ENCODE data around the gene TUBB2B. TPM values are rescaled to one million over a fixed set of nuclear protein-coding genes. Genes with fewer than 3 reads are reported as not detected.

Gene TUBB2B
- total RNA-seq, 4 donors from 2014 or later: 0.26 to 80.7 (median 4.3) TPM; not detected in 1

DNA sequence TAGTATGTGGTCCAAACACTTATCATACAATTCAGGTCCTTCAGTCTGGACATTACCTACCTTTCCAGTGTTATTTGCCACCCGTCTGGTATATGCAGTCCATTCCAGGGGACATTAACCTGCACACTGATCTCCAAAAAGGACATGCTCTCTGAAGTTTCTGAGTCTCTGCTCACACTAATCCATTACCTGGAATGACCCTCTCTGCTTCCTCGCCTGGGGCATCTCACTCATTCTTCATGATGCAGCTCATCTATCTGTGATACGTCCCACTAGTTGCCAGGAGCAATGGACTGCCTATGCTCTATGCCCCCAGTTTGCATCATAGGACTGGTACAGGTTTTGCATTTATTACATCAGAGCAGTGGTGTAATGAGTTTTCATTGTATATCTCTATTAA is 5.9 kb upstream of the TUBB2B start:
- Histone ChIP-seq H3K27me3 (peaks cover 3 to 23% of the 10 kb centered on the region in 2 donors), H3K4me3 (no peak overlapping the region), H3K27ac (no peak overlapping the region), H3K36me3 (no peaks in the 10 kb centered on the region), H3K4me1 (peaks cover 0 to 1% of the 10 kb centered on the region in 2 donors), H3K9me3 (no peaks in the 10 kb centered on the region)
- no peak for DNase-seq
- intact Hi-C loops (cut with DNase I; ENCODE audit: low total_unique reads): no loop called here
- TF ChIP-seq, protein P1, sequence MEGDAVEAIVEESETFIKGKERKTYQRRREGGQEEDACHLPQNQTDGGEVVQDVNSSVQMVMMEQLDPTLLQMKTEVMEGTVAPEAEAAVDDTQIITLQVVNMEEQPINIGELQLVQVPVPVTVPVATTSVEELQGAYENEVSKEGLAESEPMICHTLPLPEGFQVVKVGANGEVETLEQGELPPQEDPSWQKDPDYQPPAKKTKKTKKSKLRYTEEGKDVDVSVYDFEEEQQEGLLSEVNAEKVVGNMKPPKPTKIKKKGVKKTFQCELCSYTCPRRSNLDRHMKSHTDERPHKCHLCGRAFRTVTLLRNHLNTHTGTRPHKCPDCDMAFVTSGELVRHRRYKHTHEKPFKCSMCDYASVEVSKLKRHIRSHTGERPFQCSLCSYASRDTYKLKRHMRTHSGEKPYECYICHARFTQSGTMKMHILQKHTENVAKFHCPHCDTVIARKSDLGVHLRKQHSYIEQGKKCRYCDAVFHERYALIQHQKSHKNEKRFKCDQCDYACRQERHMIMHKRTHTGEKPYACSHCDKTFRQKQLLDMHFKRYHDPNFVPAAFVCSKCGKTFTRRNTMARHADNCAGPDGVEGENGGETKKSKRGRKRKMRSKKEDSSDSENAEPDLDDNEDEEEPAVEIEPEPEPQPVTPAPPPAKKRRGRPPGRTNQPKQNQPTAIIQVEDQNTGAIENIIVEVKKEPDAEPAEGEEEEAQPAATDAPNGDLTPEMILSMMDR (IDR thresholded peaks at IDR 0.05): no peak
- TF ChIP-seq POLR2A (IDR thresholded peaks at IDR 0.05): no peak

DNA sequence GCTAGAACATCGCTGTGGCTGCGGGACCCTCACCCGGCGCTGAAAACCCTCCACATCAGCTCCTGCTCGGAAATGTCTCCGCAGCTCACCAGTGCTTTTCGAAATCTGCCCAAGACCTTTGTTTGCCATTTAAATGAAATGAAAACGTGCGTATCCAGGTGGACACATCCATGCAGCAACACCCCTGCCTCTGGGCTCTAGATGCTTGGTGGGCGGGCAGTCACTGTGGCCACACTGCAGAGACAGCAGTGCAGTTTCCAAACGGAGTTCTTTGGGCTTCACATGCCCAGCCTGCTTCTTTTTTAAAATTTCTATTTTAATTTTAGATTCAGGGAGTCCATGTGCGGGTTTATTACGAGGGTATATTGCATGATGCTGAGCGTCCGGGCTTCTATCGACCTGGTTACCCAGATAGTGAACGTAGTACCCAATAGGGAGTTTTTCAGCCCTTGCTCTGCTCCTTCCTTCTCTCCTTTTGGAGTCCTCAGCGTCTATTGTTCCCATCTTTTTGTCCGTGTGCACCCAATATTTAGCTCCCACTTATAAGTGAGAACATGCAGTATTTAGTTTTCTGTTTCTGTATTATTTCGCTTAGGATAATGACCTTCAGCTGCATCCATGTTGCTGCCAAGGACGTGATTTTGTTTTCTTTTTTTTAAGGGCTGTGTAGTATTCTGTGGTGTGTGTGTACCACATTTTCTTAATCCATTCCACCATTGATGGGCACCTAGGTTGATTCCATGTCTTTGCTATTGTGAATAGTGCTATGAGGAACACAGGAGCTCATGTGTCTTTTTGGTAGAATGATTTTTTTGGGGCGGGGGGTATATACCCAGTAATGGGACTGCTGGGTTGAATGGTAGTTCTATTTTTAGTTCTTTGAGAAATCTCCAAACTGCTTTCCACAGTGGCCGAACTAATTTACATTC is 4.8 kb upstream of the TUBB2B start:
- peak overlapping the region; percentile 50 to 65 for H3K27ac ChIP-seq
- no peaks in the 10 kb centered on the region for H3K36me3 ChIP-seq
- intact Hi-C loops (cut with DNase I; ENCODE audit: low total_unique reads): no loop called here
- TF ChIP-seq, protein P1 (IDR thresholded peaks at IDR 0.05): no peak
- no peak for TF ChIP-seq POLR2A (IDR thresholded peaks at IDR 0.05)
- H3K9me3 ChIP-seq: no peaks in the 10 kb centered on the region
- peaks cover 0 to 12% of the 10 kb centered on the region in 2 donors for H3K4me1 ChIP-seq
- H3K27me3 ChIP-seq: peaks cover 3 to 31% of the 10 kb centered on the region in 2 donors
- H3K4me3 ChIP-seq: peak overlapping the region; percentile 39 to 43
- DNase-seq: no peak

- peak; percentile 28 to 30 for TF ChIP-seq POLR2A (IDR thresholded peaks at IDR 0.05)
- TF ChIP-seq, protein P1 (IDR thresholded peaks at IDR 0.05): no peak
- Histone ChIP-seq H3K4me3 (peak overlapping the region; percentile 39 to 43), H3K27me3 (peaks cover 3 to 31% of the 10 kb centered on the region in 2 donors), H3K9me3 (no peaks in the 10 kb centered on the region), H3K36me3 (no peaks in the 10 kb centered on the region), H3K27ac (peak overlapping the region; percentile 50 to 65), H3K4me1 (peaks cover 0 to 19% of the 10 kb centered on the region in 2 donors)
- intact Hi-C loops (cut with DNase I; ENCODE audit: low total_unique reads): no loop called here
- DNase-seq: peak; percentile 74 to 83
Measured at GRCh38 chr6:3231247-3232016, 4.0 kb upstream of the TUBB2B start.

DNA sequence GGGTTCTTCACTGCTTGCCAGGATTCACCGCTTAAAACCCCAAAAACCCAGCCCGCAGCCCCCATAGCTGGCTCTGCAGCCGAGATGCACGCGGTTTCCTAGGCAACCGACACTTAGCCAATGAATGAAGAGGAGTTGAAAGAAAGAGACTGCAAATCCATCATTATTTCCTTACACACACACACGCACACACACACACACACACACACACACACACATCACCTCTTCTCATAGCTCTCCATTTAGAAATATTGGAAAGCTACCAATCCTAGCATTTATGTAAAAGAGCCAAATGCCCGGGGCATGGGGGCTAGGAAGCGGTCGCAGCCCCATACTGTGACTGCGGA is 3.4 kb upstream of the TUBB2B start:
- peaks cover 3 to 31% of the 10 kb centered on the region in 2 donors for H3K27me3 ChIP-seq
- peak overlapping the region; percentile 50 to 65 for H3K27ac ChIP-seq
- H3K36me3 ChIP-seq: no peaks in the 10 kb centered on the region
- DNase-seq: no peak
- peaks cover 0 to 19% of the 10 kb centered on the region in 2 donors for H3K4me1 ChIP-seq
- H3K4me3 ChIP-seq: peak overlapping the region; percentile 39 to 43
- intact Hi-C loops (cut with DNase I; ENCODE audit: low total_unique reads): no loop called here
- no peaks in the 10 kb centered on the region for H3K9me3 ChIP-seq
- TF ChIP-seq, protein P1 (IDR thresholded peaks at IDR 0.05): no peak
- no peak for TF ChIP-seq POLR2A (IDR thresholded peaks at IDR 0.05)

Data from uterus (tissue), 4 donors.